Measurements from ENCODE around the gene SLC25A4.

- TF ChIP-seq TCF4 (CRISPR knock-in tag; IDR thresholded peaks at IDR 0.05; ENCODE audit: borderline replicate concordance) (no peak), OSR1 (CRISPR knock-in tag; IDR thresholded peaks at IDR 0.05) (no peak), CREB5 (CRISPR knock-in tag; IDR thresholded peaks at IDR 0.05; ENCODE audit: low read depth) (no peak), ZNF565 (CRISPR knock-in tag; conservative IDR thresholded peaks at IDR 0.05; ENCODE audit: low read depth) (no peak), ZFP3 (CRISPR knock-in tag; IDR thresholded peaks at IDR 0.05) (no peak), PATZ1 (CRISPR knock-in tag; IDR thresholded peaks at IDR 0.05; ENCODE audit: borderline replicate concordance) (no peak), RARB (CRISPR knock-in tag; IDR thresholded peaks at IDR 0.05) (no peak), ZFP30 (CRISPR knock-in tag; IDR thresholded peaks at IDR 0.05) (no peak), ARNTL (CRISPR knock-in tag; IDR thresholded peaks at IDR 0.05; ENCODE audit: borderline replicate concordance, low read depth) (no peak), TSHZ2 (CRISPR knock-in tag; IDR thresholded peaks at IDR 0.05) (no peak), ISL1 (CRISPR knock-in tag; IDR thresholded peaks at IDR 0.05) (no peak), TOX (CRISPR knock-in tag; IDR thresholded peaks at IDR 0.05; ENCODE audit: borderline replicate concordance) (no peak)
Measured at GRCh38 chr4:185128272-185129119, 14.6 kb upstream of the SLC25A4 start.

Data from SK-N-SH treated with all-trans-retinoic acid at 6 μM for 48 hours (cell line).